HG02870 (cell line): ENCODE results near the gene CYP26B1.

Experiments used
- ATAC-seq: cut with Tn5 transposase; IDR thresholded peaks from one replicate; pipeline ENCODE4 v1.9.1; 2021; ENCODE audit warnings: mild to moderate bottlenecking, moderate library complexity; ENCODE audit not compliant: unreplicated experiment

The CYP26B1 gene

DNA sequence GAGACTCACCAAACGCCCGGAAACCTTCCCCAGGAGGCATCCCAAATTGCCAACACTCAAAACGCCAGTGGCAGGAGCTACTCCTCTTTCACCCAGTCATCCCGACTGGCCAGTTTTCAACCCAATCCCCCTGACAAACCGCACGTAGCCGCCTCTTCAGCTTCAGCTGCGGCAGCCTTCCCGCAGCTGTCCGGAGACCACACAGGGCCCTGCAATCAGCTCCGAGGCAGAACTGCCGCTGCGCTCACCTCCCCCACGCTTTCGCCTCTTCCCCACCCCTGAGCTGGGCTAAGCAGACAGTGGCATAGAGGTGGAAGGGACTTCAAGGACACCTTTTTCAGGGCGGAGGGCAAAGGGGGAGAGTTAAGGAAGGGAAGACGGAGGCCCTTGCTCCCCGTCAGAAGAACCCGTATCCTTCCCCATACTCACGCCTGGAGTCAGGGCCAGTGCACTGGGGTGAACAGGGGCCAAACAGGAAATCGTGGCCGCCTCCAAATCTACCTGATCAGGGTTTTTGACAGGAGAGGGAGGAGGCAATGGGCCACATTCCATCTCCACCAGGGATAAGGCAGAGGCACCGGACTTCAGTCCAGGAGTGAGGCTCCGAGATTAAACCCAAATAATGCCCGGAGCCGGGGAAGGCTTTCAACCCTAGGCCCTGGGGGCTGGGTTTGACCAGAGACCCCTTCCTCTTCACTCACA, 16.9 kb downstream of the CYP26B1 start:
- ATAC-seq, result no peak

DNA sequence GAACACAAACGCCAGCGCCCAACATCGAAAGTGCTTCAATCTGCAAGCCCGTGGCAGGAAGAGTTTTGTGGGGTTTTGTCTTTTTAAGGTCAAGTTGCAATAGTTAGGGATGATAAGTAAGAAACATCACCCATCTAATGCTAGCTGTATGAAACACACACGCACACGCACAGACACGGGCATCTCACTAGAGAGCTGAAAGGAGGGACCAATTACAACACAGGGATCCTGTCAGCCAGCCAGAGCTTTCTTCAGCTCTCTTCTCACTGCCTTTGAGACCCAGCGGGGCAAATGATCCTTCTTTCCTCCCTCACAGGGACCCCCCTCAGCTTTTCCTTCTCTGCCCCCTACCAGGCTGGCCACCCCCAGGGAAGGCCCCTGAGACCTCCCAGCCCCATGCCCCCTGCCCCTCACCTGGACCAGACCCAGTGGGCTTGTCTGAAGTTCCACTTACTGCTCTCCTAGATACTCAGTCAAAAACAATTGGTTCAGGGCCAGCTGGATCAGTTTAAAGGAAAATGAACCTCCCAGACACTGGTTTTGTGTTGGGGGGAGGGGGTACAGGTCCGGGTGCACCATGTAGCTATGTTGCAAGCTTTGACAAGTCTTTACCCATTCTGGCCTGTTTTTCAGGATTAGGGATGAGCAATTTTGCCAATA, 17.9 kb downstream of the CYP26B1 start:
- ATAC-seq, result no peak

DNA sequence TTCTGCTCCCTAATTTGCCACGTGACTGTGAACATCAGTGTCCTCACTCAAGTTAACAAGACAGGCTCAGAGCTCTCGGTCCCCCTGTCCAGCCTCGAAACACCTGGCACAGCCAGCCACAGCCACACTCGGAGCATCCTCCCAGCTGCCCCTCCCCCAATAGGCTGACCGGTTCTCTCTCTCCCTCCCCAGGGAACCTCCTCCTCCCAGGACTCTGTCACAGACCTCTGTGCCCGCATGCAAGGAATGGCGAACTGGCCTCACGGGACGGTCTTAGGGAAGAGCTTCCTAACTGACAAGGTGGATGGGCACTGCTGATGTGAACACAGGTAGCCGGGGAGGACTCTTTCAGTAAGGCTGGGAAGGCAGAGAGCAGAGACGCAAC, 18.8 kb downstream of the CYP26B1 start:
- ATAC-seq, result no peak

DNA sequence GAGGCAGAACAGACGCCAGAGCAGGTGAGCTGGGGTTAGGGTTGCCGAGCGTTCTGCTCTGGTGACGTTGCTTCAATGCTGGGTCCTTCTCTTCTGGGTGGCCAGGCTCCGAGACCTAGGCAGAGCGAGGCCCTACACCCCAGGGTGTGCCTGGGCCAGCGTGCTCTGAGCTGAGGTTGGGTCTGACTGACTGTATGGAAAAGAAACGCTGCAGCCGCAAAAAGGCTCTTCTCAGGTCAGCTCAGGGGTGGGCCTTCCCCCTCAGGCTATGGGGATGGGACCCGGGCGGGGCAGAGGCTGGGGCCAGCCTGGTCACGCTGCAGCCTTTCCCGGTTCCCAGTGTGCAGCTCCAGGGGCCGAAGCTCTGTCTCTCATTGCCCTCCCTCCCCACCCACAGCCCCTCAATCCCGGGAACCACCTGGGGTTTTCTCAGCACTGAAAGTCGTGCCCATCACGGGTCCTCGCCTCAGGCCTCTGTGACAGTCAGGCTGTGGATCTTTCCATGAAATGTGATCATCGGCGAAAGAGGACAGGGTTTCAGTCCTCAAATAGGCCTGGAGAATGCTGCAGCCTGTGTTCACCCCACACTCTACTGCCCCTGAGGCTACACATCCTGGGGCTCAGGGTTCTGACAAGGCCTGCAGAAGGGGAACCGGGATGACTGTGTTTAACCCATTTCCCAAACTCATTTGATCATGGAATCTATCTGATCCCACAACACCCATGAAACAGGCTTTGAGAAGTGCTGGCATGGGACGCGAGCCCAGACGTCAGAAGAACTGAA, 19.4 kb downstream of the CYP26B1 start:
- ATAC-seq, result no peak

DNA sequence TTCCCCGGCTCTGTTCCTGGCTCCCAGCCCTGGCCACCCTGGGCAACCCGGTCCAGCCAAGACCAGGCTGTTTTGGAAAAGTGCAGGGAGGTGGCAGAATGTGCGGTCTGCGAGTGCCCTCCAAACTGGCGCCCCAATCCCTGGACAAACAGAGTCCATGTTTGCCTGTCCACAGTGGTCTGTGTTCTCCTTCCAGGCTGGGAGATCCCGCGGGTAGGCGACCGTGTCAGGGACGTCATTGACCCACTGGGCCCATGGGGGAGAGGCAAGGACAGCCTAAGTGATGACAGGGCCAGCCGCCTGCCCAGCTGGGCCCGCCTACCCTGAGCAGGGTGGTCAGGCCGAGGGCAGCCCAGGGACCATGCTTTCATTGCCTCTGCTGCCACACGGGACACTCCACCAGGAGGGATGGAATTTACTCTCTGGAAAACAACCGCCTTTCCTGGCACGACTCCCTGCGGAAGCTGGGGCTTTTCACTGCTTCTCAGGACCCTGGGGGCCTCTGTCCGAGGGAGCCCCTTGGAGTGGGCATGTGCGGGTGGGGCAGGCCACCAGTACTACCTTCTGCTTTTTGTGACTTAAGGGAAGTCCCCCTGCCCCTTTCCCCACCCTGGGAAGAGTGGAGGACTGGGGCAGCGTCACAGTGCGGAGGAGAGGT, 20.1 kb downstream of the CYP26B1 start:
- ATAC-seq, result no peak

DNA sequence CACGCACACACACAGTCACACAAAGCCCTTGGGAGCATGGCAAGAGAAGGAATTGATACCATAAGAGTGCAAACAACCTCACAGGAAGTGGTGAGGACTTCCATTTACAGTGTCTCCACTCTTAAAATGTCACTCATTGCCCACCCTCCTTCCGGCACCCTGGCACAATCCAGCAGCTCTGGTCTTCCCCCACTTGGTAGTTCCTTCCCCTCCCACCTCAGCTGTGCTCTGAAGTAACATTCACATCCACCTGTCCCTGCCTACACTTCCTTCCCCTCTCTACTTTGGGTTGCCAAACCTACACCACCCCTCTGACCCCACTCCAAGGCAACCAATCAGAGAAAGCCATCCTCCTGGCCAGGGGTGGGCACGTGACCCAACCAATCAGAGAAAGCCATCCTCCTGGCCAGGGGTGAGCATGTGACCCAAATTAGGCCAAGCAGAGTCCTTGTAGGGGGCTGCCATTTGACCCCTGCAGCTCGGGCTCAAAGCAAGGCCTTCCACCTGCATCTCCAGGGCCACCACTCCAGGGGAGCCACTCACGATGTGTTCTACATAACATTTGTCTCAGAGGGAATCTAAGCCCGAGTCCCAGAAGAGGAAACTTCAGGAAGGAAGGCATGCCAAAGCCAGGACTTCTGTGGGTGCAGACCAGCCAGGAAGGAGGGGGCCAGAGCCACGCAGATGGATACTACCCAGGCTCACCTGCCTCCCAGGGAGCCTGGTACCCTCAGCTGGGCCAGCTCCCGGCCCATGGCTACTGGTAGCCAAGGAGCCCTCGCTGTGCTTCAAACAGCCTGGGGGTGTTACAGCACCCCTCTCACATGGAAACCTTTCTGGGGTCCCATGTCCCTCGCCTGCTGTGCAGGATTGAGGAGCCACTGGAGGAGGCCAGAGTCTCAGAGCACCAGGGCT, 21.2 kb downstream of the CYP26B1 start:
- ATAC-seq, result no peak

DNA sequence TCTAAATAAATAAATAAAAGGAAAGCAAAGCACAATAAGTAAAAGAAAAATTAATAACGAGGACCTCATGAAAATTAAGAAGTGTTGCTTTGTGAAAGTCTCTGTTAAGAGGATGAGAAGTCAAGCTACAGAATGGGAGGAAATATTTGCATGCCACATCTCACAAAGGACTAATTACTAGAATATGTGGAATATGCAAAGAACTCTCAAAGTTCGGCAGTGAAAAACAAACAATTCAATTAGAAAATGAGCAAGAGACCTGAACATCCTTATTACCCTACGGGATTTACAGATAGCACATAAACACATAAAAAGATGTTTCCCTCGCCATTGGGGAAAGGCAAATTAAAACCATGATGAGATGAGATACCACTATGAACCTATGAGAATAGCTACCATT, 23.3 kb downstream of the CYP26B1 start:
- no peak for ATAC-seq

DNA sequence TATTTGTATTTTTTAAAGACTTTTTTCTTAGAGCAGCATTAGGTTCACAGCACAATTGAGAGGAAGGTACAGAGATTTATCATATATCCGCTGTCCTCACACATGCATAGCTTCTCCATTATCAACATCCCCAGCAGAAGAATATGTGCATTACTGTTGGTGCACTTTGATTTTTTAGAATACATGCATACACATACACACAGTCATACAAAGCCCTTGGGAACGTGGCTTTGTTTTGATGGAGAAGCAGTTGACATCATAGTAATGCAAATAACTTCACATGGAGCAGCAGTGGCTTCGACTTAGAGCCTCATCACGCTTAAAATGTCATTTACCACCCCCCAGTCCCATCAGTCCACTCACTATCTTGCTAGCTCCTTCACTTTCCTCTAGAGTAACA, 26.5 kb downstream of the CYP26B1 start:
- no peak for ATAC-seq

DNA sequence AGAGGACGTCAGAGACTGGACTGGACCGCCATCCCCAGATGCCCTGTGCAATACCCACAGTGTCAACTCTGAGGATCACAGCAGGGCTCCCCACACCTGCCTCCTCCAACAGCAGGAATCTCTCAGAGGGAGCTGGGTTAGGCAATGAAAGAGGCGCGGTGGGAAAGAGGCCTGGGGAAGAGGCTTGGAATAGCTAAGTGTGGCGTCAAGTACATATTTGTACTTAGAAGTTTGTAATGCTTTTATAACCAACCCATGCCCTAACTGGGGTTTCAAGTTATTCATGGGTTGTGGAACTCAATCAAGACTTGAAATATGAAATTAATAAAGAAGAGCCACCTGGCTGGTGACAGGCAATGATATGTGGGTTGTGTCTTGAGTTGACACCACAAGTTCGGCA, 28.7 kb downstream of the CYP26B1 start:
- no peak for ATAC-seq

DNA sequence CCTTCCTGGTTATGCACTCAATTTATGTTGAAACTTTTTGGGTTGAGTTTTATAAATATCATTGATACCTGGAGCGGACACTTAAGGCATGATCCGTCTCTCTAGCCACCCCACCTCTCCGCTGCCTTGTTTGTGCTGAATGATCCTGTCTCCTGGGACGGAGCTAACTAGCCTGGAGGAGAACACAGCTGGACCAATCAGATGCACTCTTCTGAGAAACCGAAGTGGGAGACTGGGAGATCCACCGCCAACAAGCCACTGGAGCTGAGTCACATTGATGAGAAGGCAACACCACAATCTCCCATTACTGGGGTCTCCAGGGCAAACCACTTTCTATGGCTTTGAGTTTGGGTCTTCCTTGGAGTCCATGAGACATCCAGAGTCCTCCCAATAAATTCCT, 29.3 kb downstream of the CYP26B1 start:
- no peak for ATAC-seq

DNA sequence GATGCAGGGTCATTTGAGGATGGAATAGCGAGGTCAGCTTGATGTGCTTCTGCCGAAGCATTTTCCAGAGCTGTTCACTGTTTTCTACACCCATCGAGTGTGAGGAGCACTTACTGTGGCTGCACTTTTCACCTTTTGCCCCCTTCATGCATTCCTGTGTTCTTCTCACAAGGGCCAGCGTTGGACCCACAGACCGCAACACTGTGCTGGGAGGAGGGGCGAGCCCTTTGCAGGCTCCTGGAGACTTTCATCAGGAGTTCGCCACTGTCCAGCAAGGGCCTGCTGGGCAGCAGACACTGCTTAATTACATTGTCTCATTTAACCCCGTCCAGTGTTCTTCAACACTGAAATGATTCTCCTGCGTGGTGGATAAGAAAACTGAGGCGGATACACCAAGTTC, 29.9 kb downstream of the CYP26B1 start:
- ATAC-seq, result no peak

DNA sequence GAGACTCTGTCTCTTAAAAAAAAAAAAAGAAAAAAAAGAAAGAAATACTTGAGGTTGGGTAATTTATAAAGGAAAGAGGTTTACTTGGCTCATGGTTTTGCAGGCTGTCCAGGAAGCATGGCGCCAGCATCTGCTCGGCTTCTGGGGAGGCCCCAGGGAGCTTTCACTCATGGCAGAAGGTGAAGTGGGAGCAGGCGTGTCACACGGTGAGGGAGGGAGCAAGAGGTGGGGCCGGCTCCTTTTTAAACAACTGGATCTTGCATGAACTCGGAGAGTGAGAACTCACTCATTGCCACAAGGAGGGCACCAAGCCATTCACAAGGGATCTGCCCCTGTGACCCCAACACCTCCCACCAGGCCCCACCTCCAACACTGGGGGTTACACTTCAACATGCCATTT, 30.6 kb downstream of the CYP26B1 start:
- no peak for ATAC-seq

DNA sequence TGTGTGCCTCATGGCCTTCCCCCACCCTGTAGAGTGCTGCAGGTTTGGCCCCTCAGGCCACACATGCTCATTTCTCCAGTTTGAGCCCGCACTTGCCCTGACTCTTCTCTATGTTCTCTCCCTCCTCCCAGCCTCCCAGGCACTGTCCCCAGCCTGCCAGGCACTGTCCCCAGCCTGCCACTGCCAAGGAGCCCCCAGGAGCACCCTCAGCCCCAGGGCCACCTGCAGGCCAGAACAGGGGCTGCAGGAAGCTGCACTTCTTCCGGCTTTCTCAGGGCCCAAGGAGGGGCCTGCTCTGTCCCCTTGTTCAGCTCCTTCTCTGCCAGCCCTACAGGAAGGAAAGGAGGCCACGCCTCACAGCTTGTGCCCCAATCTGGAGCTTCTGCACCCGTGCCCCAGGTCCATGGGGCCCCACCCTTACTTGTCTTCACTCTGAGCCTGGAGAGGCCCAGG, 31.6 kb downstream of the CYP26B1 start:
- ATAC-seq, result no peak

DNA sequence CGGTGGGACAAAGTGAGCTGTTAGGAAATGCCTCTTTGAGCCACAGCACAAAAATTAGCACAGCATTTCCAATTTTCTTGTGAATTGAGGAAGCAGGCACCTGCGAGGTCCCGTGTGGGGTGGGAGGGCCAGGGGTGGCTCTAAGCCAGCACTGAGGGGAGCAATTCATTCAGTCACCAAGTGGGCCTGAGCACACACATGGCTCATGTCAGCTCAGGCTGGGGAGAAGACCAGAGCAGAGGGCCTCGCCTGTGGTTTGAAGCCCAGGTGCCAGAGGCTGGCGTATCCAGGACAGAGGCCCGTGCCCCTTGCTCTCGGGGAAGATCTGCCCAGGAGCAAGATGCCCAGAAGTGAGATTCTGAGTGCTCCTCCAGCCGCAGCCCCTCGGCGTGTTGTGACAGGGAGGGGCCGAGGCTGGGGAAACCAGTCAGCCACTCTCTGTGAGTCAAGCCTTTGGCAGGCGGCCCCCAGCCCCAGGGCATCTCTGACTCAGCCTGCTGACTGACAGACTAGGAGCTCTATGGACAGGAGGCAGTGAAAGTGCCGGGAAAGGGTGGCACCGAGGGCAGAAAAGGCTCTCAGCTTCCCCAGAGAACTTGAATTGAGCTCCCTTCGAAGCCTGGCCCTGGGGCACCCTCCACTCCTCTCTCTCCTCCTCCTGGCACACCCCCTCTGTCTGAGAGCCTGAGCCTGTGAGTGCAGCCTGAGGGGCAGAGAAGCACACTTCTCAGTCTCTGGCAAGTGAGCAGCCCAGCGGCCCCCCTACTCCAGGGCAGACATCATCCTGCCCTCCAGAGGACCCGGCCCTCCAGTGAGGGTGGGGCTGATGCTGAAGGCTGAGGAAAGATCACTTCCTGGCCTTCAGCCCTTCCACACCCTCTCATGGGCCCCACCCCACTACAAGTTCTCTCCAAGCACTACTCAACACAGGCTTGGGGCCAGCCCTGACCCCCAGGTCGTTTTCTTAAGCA, 32.3 kb downstream of the CYP26B1 start:
- no peak for ATAC-seq

DNA sequence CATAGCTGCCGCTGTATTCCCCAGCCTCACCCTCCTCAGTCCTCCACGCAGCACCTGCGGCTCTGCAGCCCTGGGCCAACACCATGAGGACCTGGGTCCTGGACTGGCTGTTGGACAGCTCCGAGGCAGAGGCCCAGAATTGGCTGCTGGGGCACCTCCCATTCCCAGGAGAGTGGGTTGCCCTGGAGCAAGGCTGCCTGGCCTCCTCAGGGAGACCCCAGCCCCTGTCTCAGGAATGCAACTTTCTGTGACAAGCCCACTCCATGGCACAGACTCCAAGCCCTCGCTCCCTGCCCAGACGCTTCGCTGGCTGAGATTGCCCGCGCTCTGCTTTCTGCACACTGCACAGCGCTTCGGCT, 33.0 kb downstream of the CYP26B1 start:
- ATAC-seq, result no peak

DNA sequence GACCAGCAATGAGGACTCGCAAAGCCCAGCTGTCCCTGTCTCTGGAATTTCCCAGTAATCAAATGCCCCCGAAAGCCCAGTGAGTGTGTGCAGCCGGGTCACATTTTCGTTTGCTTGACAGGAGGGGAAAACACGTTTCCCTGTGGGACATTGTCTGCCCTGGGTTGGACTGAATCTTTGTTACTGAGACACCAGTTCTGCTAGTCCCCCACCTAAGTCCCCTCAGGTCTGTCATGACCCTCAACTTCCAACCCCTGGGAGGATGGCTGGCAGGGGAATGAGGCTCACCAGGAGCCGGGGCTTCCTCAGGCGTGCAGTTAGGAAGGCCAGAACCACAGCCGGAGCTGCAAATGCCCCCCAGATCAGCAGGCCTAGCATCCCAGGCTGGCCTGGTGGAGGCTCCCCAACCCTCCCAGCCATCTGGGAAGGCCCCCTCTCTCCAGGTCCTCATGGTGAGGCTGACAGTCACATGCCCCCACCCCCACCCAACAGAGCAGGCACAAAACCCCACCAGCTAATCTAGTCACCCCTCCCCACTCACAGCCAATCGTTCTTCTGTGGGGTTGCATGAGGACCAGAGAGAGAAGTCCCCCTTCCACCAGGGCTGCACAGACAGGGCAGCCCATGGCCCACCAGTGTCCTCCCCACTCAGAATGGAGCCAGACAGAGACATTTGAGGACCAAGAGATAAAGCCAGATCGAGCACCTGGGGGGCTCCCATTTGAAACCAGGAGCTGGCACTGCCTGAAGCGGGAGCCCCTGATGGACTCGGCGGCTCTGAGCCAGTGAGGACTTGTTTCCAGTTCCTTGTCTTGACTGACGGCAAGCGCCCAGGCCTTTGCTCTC, 33.6 kb downstream of the CYP26B1 start:
- no peak for ATAC-seq

DNA sequence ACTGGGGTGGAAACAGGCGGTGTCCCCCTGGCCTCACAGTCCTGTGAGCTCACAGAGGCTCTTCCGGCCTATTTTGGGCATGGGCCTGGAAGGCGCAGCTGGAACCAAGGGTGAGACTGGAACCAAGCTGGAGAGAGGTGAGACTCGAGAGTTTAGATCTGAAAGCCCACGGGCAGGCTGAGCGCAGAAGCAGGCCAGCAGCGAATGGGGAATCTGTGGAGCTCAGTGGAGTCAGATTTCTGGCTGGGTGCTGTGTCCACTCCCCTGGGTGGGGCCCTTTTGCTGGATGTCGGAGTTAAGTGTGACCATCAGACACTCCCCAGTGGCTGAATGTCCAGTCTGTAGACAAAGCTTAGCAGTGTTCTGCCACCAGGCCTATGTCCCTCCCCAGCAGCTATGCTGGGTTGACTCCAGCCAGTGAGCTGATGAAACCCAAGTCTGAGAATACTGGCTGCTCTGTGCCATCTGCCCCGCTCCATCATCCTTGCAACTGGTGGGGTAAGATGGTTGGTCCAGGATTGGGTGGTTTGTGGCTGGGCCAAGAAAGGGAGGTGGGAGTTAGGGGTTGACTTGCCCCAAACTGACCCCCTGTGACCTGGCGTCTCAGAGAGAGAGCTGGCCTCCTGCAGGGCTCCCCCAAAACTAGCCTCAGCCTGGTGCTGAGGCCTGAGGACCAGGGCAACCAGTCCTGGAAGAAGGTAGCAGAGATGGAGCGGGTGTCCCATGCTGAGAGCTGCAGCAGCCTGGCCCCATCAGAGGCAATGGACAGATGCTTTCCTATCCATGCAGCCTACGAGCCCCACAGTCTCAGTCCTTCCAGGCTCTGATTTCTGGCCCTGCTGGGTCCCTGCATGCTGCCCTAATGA, 34.4 kb downstream of the CYP26B1 start:
- no peak for ATAC-seq

DNA sequence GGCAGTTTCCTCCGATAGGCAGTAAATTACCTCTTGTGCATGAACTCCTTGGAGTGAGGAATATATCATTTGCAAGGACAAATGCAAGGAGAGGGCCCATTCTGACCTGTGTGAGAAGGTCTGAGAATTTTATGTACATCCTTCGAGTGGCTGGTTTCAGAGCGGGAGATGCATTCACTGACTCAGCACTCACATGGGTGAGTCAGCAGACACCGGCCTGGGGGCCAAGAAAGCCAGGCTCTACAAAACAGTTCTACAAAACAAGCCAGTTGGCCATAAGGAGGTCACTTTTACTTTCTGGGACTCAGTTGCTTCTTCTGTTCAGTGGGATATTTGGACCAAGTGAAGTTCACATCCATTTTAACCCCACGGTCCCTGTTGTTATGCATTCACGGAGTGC, 35.3 kb downstream of the CYP26B1 start:
- ATAC-seq, result no peak
